ENCODE data around the gene C2CD5. TPM values are rescaled to one million over a fixed set of nuclear protein-coding genes. Genes with fewer than 3 reads are reported as not detected.

The C2CD5 gene
- polyA plus RNA-seq, 1 donor from 2014 or later = 171 TPM

- no peak for TF ChIP-seq REST (IDR thresholded peaks at IDR 0.05; ENCODE audit: borderline replicate concordance)
- H3K27ac ChIP-seq (ENCODE audit: low read length) = no peak overlapping the region
- H3K27me3 ChIP-seq (ENCODE audit: insufficient read depth, low read depth, low read length) = no peaks in the 10 kb centered on the region
- H3K4me3 ChIP-seq (ENCODE audit: low read length) = no peak overlapping the region
- H3K4me2 ChIP-seq (ENCODE audit: low read length) = no peak overlapping the region
- peaks cover 26% of the 10 kb centered on the region for H3K79me2 ChIP-seq (replicated peaks; ENCODE audit: insufficient read depth, low read length)
- H3K9me2 ChIP-seq (ENCODE audit: insufficient read depth, low read length) = no peaks in the 10 kb centered on the region
- H3K9ac ChIP-seq (ENCODE audit: low read length) = no peak overlapping the region
- H4K20me1 ChIP-seq (ENCODE audit: insufficient read depth) = no peaks in the 10 kb centered on the region
- no peaks in the 10 kb centered on the region for H3F3A ChIP-seq (ENCODE audit: insufficient read depth, low read length, poor library complexity, severe bottlenecking)
- H2AFZ ChIP-seq (ENCODE audit: low read depth, low read length) = no peak overlapping the region
- H3K36me3 ChIP-seq (ENCODE audit: insufficient read depth, low read length) = peaks cover 22% of the 10 kb centered on the region
- H3K9me3 ChIP-seq (ENCODE audit: low read length) = peaks cover 6% of the 10 kb centered on the region
Measured at GRCh38 chr12:22533155-22533554, 11.2 kb downstream of the C2CD5 start.

- Histone ChIP-seq H3K79me2 (replicated peaks; ENCODE audit: insufficient read depth, low read length) (peaks cover 21% of the 10 kb centered on the region), H3K9ac (ENCODE audit: low read length) (no peak overlapping the region), H3K36me3 (ENCODE audit: insufficient read depth, low read length) (peaks cover 22% of the 10 kb centered on the region), H3K27ac (ENCODE audit: low read length) (no peak overlapping the region), H4K20me1 (ENCODE audit: insufficient read depth) (no peaks in the 10 kb centered on the region), H3K9me2 (ENCODE audit: insufficient read depth, low read length) (no peaks in the 10 kb centered on the region), H2AFZ (ENCODE audit: low read depth, low read length) (no peak overlapping the region), H3K9me3 (ENCODE audit: low read length) (peaks cover 6% of the 10 kb centered on the region), H3F3A (ENCODE audit: insufficient read depth, low read length, poor library complexity, severe bottlenecking) (no peaks in the 10 kb centered on the region), H3K4me2 (ENCODE audit: low read length) (no peak overlapping the region), H3K27me3 (ENCODE audit: insufficient read depth, low read depth, low read length) (no peaks in the 10 kb centered on the region), H3K4me3 (ENCODE audit: low read length) (no peak overlapping the region)
- TF ChIP-seq REST (IDR thresholded peaks at IDR 0.05; ENCODE audit: borderline replicate concordance) = no peak
Measured at GRCh38 chr12:22532317-22532716, 12.0 kb downstream of the C2CD5 start.

GRCh38 chr12:22531205-22531604 lies 13.1 kb downstream of the C2CD5 start:
- H3K27ac ChIP-seq (ENCODE audit: low read length) = no peak overlapping the region
- H3F3A ChIP-seq (ENCODE audit: insufficient read depth, low read length, poor library complexity, severe bottlenecking) = no peaks in the 10 kb centered on the region
- H3K4me2 ChIP-seq (ENCODE audit: low read length) = no peak overlapping the region
- peaks cover 6% of the 10 kb centered on the region for H3K9me3 ChIP-seq (ENCODE audit: low read length)
- no peak overlapping the region for H3K4me3 ChIP-seq (ENCODE audit: low read length)
- H2AFZ ChIP-seq (ENCODE audit: low read depth, low read length) = no peak overlapping the region
- H3K36me3 ChIP-seq (ENCODE audit: insufficient read depth, low read length) = peaks cover 22% of the 10 kb centered on the region
- H3K9ac ChIP-seq (ENCODE audit: low read length) = no peak overlapping the region
- no peaks in the 10 kb centered on the region for H3K9me2 ChIP-seq (ENCODE audit: insufficient read depth, low read length)
- H4K20me1 ChIP-seq (ENCODE audit: insufficient read depth) = no peaks in the 10 kb centered on the region
- TF ChIP-seq MXI1 (conservative IDR thresholded peaks at IDR 0.05; ENCODE audit: poor library complexity, severe bottlenecking) = no peak
- no peak for TF ChIP-seq RAD21 (conservative IDR thresholded peaks at IDR 0.05)
- TF ChIP-seq CTCF (IDR thresholded peaks at IDR 0.05; ENCODE audit: poor library complexity, severe bottlenecking) = no peak
- no peak for TF ChIP-seq EZH2 (IDR thresholded peaks at IDR 0.05; ENCODE audit: borderline replicate concordance, insufficient read depth, low read length, poor library complexity, severe bottlenecking)
- TF ChIP-seq POLR2AphosphoS5 (IDR thresholded peaks at IDR 0.05) = no peak
- TF ChIP-seq EP300 (conservative IDR thresholded peaks at IDR 0.05; ENCODE audit: poor library complexity, severe bottlenecking) = no peak
- no peak for TF ChIP-seq REST (IDR thresholded peaks at IDR 0.05; ENCODE audit: borderline replicate concordance)
- TF ChIP-seq SMC3 (conservative IDR thresholded peaks at IDR 0.05; ENCODE audit: poor library complexity) = no peak
- TF ChIP-seq TAF1 (IDR thresholded peaks at IDR 0.05; ENCODE audit: low read depth) = no peak
- no peaks in the 10 kb centered on the region for H3K27me3 ChIP-seq (ENCODE audit: insufficient read depth, low read depth, low read length)
- H3K79me2 ChIP-seq (replicated peaks; ENCODE audit: insufficient read depth, low read length) = peaks cover 10% of the 10 kb centered on the region

All from neural cell (in vitro differentiated cells).